ENCODE measurements around the gene RHBDL2. TPM values are rescaled to one million over a fixed set of nuclear protein-coding genes. Genes with fewer than 3 reads are reported as not detected.

Gene RHBDL2
- total and polyA plus RNA-seq, 9 of the 15 experiments (the other 6 are each of a cell fraction or from before 2014, with no cell fraction given): not detected

DNA sequence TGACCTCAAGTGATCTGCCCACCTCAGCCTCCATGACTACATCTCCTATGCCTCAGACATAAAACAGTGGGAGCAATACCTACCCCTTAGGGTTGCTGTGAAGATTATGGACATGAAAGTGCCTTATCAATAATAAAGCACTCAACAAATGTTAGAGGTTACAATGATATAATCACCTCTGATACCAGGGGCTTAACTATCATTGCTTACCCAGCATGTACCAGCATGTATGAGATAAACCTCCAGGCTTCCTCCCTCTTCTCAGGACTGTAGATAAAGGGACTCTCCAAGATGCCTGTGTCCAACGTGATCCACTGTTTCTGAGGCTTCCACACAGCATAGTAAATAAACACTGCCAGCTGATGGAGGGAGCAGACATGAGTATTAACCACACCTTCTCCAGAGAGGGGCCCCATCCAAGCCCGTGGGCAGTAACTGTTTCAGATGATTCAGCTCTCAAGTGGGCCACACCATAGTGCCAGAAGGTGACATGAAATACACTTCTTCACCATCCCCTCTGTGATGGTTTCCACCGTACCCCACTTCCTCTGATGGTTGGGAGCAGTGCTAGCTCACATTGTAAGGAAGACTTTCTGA is 26.2 kb downstream of the RHBDL2 start (continued):
- TF ChIP-seq RNF219 (CRISPR knock-in tag; IDR thresholded peaks at IDR 0.05): no peak
- TF ChIP-seq KLF6 (CRISPR knock-in tag; IDR thresholded peaks at IDR 0.05; ENCODE audit: borderline replicate concordance): no peak; the same call in 1 of the 2 replicates
- TF ChIP-seq ZNF695 (CRISPR knock-in tag; IDR thresholded peaks at IDR 0.05): no peak
- TF ChIP-seq PTRF (tag; IDR thresholded peaks at IDR 0.05): no peak
- TF ChIP-seq ZNF589 (CRISPR knock-in tag; IDR thresholded peaks at IDR 0.05; ENCODE audit: low read depth): no peak
- TF ChIP-seq, protein P1, sequence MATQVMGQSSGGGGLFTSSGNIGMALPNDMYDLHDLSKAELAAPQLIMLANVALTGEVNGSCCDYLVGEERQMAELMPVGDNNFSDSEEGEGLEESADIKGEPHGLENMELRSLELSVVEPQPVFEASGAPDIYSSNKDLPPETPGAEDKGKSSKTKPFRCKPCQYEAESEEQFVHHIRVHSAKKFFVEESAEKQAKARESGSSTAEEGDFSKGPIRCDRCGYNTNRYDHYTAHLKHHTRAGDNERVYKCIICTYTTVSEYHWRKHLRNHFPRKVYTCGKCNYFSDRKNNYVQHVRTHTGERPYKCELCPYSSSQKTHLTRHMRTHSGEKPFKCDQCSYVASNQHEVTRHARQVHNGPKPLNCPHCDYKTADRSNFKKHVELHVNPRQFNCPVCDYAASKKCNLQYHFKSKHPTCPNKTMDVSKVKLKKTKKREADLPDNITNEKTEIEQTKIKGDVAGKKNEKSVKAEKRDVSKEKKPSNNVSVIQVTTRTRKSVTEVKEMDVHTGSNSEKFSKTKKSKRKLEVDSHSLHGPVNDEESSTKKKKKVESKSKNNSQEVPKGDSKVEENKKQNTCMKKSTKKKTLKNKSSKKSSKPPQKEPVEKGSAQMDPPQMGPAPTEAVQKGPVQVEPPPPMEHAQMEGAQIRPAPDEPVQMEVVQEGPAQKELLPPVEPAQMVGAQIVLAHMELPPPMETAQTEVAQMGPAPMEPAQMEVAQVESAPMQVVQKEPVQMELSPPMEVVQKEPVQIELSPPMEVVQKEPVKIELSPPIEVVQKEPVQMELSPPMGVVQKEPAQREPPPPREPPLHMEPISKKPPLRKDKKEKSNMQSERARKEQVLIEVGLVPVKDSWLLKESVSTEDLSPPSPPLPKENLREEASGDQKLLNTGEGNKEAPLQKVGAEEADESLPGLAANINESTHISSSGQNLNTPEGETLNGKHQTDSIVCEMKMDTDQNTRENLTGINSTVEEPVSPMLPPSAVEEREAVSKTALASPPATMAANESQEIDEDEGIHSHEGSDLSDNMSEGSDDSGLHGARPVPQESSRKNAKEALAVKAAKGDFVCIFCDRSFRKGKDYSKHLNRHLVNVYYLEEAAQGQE (IDR thresholded peaks at IDR 0.05; ENCODE audit: borderline replicate concordance): 0 out of 2 replicates have a peak, but pooled peaks have one; percentile 6
- TF ChIP-seq, protein P1 (CRISPR knock-in tag; IDR thresholded peaks at IDR 0.05; ENCODE audit: low read depth): no peak
- TF ChIP-seq HDAC6 (IDR thresholded peaks at IDR 0.05; ENCODE audit: low read depth, low read length): no peak
- 0 out of 2 replicates have a peak, but pooled peaks have one; percentile 2 for TF ChIP-seq MEF2A (IDR thresholded peaks at IDR 0.05; ENCODE audit: control insufficient read depth, low read depth, low read length)
- TF ChIP-seq HSF4 (CRISPR knock-in tag; IDR thresholded peaks at IDR 0.05; ENCODE audit: borderline replicate concordance): no peak
- TF ChIP-seq, protein P2, sequence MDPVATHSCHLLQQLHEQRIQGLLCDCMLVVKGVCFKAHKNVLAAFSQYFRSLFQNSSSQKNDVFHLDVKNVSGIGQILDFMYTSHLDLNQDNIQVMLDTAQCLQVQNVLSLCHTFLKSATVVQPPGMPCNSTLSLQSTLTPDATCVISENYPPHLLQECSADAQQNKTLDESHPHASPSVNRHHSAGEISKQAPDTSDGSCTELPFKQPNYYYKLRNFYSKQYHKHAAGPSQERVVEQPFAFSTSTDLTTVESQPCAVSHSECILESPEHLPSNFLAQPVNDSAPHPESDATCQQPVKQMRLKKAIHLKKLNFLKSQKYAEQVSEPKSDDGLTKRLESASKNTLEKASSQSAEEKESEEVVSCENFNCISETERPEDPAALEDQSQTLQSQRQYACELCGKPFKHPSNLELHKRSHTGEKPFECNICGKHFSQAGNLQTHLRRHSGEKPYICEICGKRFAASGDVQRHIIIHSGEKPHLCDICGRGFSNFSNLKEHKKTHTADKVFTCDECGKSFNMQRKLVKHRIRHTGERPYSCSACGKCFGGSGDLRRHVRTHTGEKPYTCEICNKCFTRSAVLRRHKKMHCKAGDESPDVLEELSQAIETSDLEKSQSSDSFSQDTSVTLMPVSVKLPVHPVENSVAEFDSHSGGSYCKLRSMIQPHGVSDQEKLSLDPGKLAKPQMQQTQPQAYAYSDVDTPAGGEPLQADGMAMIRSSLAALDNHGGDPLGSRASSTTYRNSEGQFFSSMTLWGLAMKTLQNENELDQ (CRISPR knock-in tag; IDR thresholded peaks at IDR 0.05; ENCODE audit: borderline replicate concordance): no peak
- TF ChIP-seq EWSR1 (IDR thresholded peaks at IDR 0.05; ENCODE audit: borderline replicate concordance, low read depth, partially characterized antibody): no peak
- no peak; the same call in 1 of the 2 replicates for TF ChIP-seq EGR1 (conservative IDR thresholded peaks at IDR 0.05)
- peak; percentile 80; the same call in 1 of the 2 replicates for TF ChIP-seq NCOA1 (IDR thresholded peaks at IDR 0.05; ENCODE audit: low read depth)
- no peak for TF ChIP-seq YBX1 (IDR thresholded peaks at IDR 0.05)
- TF ChIP-seq ZNF445 (CRISPR knock-in tag; IDR thresholded peaks at IDR 0.05; ENCODE audit: low read depth): no peak

Measured in K562 (cell line).